Adrenal gland (tissue), 12 donors: Measurements from ENCODE around the gene BSG. TPM values are rescaled to one million over a fixed set of nuclear protein-coding genes. Genes with fewer than 3 reads are reported as not detected.
"Not testable (repeated sequence)": the region's sequence is repeated elsewhere in the genome, so short reads cannot be mapped to it uniquely, and the experiment has no call there.

Experiments
- DNase-seq, 7 donors: peaks; one replicate each; pipeline ENCODE4 v3.0.0-alpha.2; 2019 to 2020
- H3K27ac ChIP-seq, 5 donors: fragments of 200-600 bp; sonication (generic) in 4 of 5; 1 replicate in 3 of 5; 2 replicates in 2 of 5; pipeline versions ENCODE4 v1.5.1 to v1.8.0; 2016 to 2020; ENCODE audit warnings: mild to moderate bottlenecking in 1 of 5
- H3K27me3 ChIP-seq: fragments of 200-600 bp; 2 replicates; pipeline ENCODE4 v1.8.0; 2021
- H3K36me3 ChIP-seq, 2 donors: fragments of 200-600 bp; replicated peaks in 1 of 2; 1 replicate in 1 of 2; 2 replicates in 1 of 2; pipeline versions ENCODE4 v1.5.1 to v1.8.0; 2018 to 2022
- H3K4me1 ChIP-seq, 2 donors: fragments of 200-600 bp; replicated peaks in 1 of 2; 1 replicate in 1 of 2; 2 replicates in 1 of 2; pipeline versions ENCODE4 v1.5.1 to v1.8.0; 2018 to 2021
- H3K4me3 ChIP-seq, 4 donors: fragments of 200-600 bp; sonication (generic) in 3 of 4; one replicate each; pipeline ENCODE4 v1.5.1; 2016 to 2018
- H3K9me3 ChIP-seq, 3 donors: fragments of 200-600 bp; sonication (generic) in 1 of 3; replicated peaks in 1 of 3; 1 replicate in 2 of 3; 2 replicates in 1 of 3; pipeline versions ENCODE4 v1.5.1 to v1.8.0; 2016 to 2021
- POLR2A ChIP-seq, 2 donors: fragments of 450-650 bp; IDR thresholded peaks; one replicate each; pipeline ENCODE4 v1.6.1; 2017; ENCODE audit warnings: antibody characterized with exemption in 2 of 2, mild to moderate bottlenecking in 2 of 2, moderate library complexity in 1 of 2
- WGBS, 4 donors: extraction: QIAGEN DNeasy Blood & Tissue Kit in 2 of 4; methylation state at CpG; one replicate each; pipeline versions ENCODE4 v1.1.5 to v1.1.7; 2013 to 2017; 5-methylcytosine and 5-hydroxymethylcytosine counted together
- intact Hi-C, 2 donors: fragments of 100-400 bp; cut with DNase I; formaldehyde crosslinking; loops; one replicate each; pipeline versions ENCODE4 v1.14.1 to v1.15.0; 2022 to 2023
- polyA plus RNA-seq, 3 donors: library from polyadenylated mRNA; stranded (reverse); fragments of 200-250 nt in 2 of 3; fragments of 350-450 nt in 1 of 3; fragmentation: Illumina TruSeq in 1 of 3; extraction: RNeasy Lipid Tissue Mini Kit (QIAGEN cat#74804) in 1 of 3; gene quantifications; one replicate each; pipeline ENCODE4 v1.2.3, GENCODE V29; 2013 to 2014
- total RNA-seq, 9 donors: library from RNA; depleted of rRNA in 4 of 9; stranded (reverse); fragments of >200 nt in 4 of 9; fragments of 120-200 nt in 1 of 9; fragmentation: NEBNext Ultra II Directional in 1 of 9; extraction: Animal tissue kit (Norgen Biotek cat#: 25700) in 1 of 9; gene quantifications; one replicate each; pipeline versions ENCODE4 v1.1.0 to v1.2.4, GENCODE V29; 2013 to 2023
- TF ChIP-seq, protein P1 (sequence below), 6 experiments: fragments of 450-650 bp in 4 of 6; fragments of 200-600 bp in 2 of 6; sonication (generic) in 1 of 6; IDR thresholded peaks; 1 replicate in 5 of 6; 2 replicates in 1 of 6; pipeline versions ENCODE4 v1.5.1 to v1.8.0; 2016 to 2021; ENCODE audit warnings: antibody characterized with exemption in 6 of 6, mild to moderate bottlenecking in 2 of 6, moderate library complexity in 1 of 6
- donor health status: healthy with polysubstance abuse.
- donor health status: Bipolar disorder and iron deficiency.
- donor health status: DM: yes; HTN: yes; CAD: no.
- donor health status: DM: no; HTN: no; CAD: no.
- donor health status: DM: no; HTN: no; CAD: no.
- donor health status: DM: yes; HTN: yes; CAD: no.

BSG gene
- total and polyA plus RNA-seq, 12 donors, result 328 to 2,214 (median 832) TPM

DNA sequence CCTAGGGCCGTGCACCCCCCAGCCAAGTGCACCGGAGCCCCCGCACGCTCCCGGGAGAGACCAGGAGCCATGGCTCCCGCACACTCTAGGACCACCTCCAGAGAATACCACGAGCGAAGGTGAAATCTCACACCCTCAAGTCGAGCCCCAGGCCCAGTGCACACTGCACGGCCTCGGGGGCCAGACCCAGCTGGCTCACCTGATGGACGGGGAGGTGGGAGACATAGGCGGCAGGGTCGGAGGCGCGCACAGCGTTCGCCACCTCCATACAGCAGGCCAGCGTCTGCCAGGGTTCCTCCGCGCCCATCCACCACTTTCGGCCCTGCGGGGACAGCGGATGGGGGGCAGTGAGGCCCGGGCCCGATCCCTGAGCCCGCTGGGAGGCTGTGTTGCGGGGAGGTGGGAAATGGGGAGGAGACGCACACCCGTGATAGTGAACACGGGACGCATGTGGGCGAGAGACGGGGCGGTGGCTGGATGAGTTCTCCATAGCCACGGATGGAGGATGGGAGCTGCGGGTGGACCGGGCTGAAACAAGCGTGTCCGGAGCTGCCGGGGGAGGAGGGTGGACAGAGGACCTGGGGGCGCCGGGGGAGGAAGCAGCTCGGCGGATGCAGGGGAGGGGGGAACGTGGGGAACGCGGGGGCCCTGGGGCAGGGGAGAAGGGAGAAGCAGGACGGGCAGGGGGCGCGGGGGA, 47.9 kb downstream of the BSG start:
- H3K27me3 ChIP-seq, result no peaks in the 10 kb centered on the region
- TF ChIP-seq, protein P1, sequence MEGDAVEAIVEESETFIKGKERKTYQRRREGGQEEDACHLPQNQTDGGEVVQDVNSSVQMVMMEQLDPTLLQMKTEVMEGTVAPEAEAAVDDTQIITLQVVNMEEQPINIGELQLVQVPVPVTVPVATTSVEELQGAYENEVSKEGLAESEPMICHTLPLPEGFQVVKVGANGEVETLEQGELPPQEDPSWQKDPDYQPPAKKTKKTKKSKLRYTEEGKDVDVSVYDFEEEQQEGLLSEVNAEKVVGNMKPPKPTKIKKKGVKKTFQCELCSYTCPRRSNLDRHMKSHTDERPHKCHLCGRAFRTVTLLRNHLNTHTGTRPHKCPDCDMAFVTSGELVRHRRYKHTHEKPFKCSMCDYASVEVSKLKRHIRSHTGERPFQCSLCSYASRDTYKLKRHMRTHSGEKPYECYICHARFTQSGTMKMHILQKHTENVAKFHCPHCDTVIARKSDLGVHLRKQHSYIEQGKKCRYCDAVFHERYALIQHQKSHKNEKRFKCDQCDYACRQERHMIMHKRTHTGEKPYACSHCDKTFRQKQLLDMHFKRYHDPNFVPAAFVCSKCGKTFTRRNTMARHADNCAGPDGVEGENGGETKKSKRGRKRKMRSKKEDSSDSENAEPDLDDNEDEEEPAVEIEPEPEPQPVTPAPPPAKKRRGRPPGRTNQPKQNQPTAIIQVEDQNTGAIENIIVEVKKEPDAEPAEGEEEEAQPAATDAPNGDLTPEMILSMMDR (IDR thresholded peaks at IDR 0.05), result no peak
- TF ChIP-seq POLR2A (IDR thresholded peaks at IDR 0.05), result no peak
- DNase-seq, result no peak
- no peaks in the 10 kb centered on the region for H3K4me1 ChIP-seq
- intact Hi-C loops, result no loop called here
- H3K4me3 ChIP-seq, result no peak overlapping the region
- H3K36me3 ChIP-seq, result peaks cover 0 to 68% of the 10 kb centered on the region in 2 donors
- H3K9me3 ChIP-seq, result no peaks in the 10 kb centered on the region
- WGBS, 4 donors, result 90 to 93% (median 93%) methylated on average over 31 to 51 of the region's 51 CpGs
- no peak overlapping the region for H3K27ac ChIP-seq

DNA sequence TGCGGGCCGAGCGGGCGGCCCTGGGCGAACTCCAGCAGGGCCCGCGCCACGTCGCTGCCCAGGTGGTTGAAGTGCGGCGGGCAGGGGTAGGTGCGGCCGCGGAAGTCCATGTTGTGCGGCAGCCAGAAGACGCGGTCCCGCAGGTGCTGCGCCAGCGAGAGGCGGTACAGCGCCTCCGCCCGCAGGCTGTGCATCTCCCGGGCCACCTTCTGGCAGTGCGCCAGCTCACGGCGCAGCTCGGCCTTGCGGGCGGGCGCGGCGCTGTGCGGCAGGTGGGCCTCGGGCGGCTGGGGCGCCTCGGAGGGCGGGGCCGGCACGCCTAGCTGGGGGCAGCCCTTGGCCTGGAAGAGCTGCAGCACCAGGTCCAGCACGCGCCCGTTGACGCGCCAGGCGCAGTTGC, 48.8 kb downstream of the BSG start:
- intact Hi-C loops, result not testable (repeated sequence)

DNA sequence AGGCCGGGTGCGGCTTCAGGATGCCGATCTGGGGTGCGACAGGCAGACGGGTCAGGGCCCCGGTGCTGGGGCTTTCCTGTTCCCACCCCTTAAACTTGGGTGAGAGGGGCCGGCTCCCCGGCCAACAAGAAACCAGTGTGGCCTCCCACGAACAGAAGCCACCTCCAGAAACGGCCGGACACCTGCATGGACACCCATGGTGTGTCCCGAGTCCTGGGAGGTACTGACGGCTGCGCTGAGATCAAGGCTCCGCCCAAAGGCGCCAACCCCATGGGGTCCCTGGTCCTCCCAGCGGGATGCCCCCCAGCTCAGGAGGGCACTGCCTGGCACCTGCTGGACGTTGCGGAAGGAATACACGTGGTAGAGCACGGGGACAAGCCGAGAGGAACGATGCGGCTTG, 49.4 kb downstream of the BSG start:
- no peaks in the 10 kb centered on the region for H3K9me3 ChIP-seq
- H3K27ac ChIP-seq, result no peak overlapping the region
- intact Hi-C loops, result no loop called here
- no peaks in the 10 kb centered on the region for H3K4me1 ChIP-seq
- H3K36me3 ChIP-seq, result peaks cover 0 to 68% of the 10 kb centered on the region in 2 donors
- H3K27me3 ChIP-seq, result no peaks in the 10 kb centered on the region
- no peak overlapping the region for H3K4me3 ChIP-seq
- no peak for TF ChIP-seq POLR2A (IDR thresholded peaks at IDR 0.05)
- TF ChIP-seq, protein P1 (IDR thresholded peaks at IDR 0.05), result no peak
- 87 to 98% (median 92%) methylated on average over 8 to 24 of the region's 24 CpGs for WGBS, 4 donors
- no peak for DNase-seq

More for the DNA sequence above, 48.8 kb downstream of the BSG start:
- DNase-seq, H3K27ac ChIP-seq, H3K9me3 ChIP-seq, H3K4me1 ChIP-seq, H3K4me3 ChIP-seq, H3K27me3 ChIP-seq: not testable (repeated sequence)
- peaks cover 0 to 68% of the 10 kb centered on the region in 2 donors for H3K36me3 ChIP-seq
- 84 to 97% (median 95%) methylated on average over 5 to 48 of the region's 48 CpGs for WGBS, 4 donors

DNA sequence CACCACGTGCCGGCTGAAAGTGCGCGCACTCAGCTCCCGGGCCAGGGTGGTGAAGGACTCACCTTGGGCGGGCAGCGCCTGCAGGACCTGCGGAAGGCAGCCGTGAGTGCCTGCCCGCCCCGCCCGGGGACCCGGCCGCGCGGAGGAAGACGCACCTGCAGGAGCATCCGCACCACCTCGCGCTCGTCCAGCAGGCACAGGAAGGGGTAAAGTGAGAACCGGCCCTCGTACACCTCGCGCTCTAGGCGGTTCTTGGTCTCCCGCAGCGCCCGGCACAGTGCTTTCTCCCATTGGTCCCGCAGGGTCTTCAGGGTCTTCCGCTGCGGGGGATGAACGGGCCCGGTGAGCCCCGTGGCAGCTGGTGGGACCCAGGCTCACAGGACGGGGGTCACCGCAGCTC, 50.3 kb downstream of the BSG start:
- 95 to 97% (median 95%) methylated on average over 18 to 37 of the region's 37 CpGs for WGBS, 4 donors
- TF ChIP-seq POLR2A (IDR thresholded peaks at IDR 0.05), result no peak
- TF ChIP-seq, protein P1 (IDR thresholded peaks at IDR 0.05), result no peak
- Histone ChIP-seq H3K27me3 (no peaks in the 10 kb centered on the region), H3K4me3 (no peak overlapping the region), H3K36me3 (peaks cover 0 to 65% of the 10 kb centered on the region in 2 donors), H3K27ac (no peak overlapping the region), H3K9me3 (no peaks in the 10 kb centered on the region), H3K4me1 (no peaks in the 10 kb centered on the region)
- intact Hi-C loops, result no loop called here
- no peak for DNase-seq
